HG02981 (cell line): ENCODE measurements around the gene RNF214.
"Not testable (repeated sequence)": the region's sequence is repeated elsewhere in the genome, so short reads cannot be mapped to it uniquely, and the experiment has no call there.

Experiments
- ATAC-seq: cut with Tn5 transposase; IDR thresholded peaks from one replicate; pipeline ENCODE4 v1.9.1; 2021; ENCODE audit warnings: mild to moderate bottlenecking, moderate library complexity; ENCODE audit not compliant: unreplicated experiment

Gene RNF214

GRCh38 chr11:117197516-117198456 lies 34.7 kb upstream of the RNF214 start:
- no peak for ATAC-seq

- no peak for ATAC-seq
These were observed 33.9 kb upstream of the RNF214 start for GRCh38 chr11:117198613-117199012.

DNA sequence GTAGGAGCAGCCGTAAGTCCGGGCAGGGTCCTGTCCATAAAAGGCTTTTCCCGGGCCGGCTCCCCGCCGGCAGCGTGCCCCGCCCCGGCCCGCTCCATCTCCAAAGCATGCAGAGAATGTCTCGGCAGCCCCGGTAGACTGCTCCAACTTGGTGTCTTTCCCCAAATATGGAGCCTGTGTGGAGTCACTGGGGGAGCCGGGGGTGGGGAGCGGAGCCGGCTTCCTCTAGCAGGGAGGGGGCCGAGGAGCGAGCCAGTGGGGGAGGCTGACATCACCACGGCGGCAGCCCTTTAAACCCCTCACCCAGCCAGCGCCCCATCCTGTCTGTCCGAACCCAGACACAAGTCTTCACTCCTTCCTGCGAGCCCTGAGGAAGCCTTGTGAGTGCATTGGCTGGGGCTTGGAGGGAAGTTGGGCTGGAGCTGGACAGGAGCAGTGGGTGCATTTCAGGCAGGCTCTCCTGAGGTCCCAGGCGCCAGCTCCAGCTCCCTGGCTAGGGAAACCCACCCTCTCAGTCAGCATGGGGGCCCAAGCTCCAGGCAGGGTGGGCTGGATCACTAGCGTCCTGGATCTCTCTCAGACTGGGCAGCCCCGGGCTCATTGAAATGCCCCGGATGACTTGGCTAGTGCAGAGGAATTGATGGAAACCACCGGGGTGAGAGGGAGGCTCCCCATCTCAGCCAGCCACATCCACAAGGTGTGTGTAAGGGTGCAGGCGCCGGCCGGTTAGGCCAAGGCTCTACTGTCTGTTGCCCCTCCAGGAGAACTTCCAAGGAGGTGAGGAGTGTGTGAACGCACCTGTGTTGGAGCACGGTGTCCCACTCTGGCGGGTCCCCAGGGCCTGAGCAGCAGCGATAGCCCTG lies 33.2 kb upstream of the RNF214 start, which contains the start of gene TAGLN:
Gene TAGLN (plus strand): TSS at position 318 of the 863 bp plus-strand sequence. CDS start 3,644 bp downstream, outside the sequence.
- no peak for ATAC-seq

GRCh38 chr11:117199916-117200812 lies 32.3 kb upstream of the RNF214 start:
- ATAC-seq = no peak

DNA sequence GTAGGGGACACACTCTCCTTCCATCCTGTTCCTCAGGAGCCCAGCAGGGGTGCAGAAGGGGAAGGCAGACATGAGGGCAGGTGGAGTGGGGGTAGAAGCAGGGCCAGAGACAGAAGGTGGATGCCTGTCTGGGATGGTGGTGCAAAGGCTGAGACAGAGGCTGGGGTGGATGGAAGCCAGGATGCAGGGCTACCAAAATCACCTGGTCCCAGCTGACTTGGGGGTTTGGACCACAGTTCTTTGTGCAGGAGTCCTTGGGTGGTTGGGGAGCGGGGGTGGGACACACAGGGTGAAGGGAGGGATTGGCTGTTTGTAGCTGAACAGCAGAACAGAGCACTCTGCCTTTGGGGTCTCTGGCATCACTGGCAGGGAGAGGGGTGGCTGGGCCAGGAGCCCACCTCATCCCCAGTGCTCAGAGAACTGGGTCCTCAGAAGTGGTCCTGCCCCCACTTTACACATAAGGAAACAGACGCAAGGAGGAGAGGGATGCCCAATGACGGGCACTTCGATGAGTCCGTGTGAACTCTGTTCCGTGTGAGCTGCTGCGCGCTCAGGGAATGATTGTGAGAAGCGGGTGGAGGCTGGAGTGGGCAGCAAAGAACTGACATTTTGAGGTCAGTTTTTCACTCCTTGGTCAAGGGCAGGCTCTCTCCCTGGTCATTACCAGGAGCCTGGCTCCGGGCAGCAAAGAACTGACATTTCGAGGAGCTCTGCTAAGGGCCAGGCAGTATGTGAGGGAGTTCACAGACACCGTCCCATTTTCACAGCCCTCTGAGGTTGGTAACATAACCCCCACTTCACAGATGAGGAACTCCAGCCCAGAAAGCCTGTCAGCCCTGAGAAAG lies 31.4 kb upstream of the RNF214 start:
- no peak for ATAC-seq

GRCh38 chr11:117201658-117202305 lies 30.7 kb upstream of the RNF214 start:
- ATAC-seq = no peak

GRCh38 chr11:117202386-117203068 lies 29.9 kb upstream of the RNF214 start:
- ATAC-seq = no peak

DNA sequence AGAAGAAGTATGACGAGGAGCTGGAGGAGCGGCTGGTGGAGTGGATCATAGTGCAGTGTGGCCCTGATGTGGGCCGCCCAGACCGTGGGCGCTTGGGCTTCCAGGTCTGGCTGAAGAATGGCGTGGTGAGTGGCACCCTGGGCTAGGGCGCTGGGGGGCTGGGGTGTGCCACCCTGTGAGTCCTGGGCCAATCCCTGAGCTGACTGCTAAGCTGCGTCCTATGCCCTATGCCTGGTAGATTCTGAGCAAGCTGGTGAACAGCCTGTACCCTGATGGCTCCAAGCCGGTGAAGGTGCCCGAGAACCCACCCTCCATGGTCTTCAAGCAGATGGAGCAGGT lies 29.4 kb upstream of the RNF214 start:
- no peak for ATAC-seq

DNA sequence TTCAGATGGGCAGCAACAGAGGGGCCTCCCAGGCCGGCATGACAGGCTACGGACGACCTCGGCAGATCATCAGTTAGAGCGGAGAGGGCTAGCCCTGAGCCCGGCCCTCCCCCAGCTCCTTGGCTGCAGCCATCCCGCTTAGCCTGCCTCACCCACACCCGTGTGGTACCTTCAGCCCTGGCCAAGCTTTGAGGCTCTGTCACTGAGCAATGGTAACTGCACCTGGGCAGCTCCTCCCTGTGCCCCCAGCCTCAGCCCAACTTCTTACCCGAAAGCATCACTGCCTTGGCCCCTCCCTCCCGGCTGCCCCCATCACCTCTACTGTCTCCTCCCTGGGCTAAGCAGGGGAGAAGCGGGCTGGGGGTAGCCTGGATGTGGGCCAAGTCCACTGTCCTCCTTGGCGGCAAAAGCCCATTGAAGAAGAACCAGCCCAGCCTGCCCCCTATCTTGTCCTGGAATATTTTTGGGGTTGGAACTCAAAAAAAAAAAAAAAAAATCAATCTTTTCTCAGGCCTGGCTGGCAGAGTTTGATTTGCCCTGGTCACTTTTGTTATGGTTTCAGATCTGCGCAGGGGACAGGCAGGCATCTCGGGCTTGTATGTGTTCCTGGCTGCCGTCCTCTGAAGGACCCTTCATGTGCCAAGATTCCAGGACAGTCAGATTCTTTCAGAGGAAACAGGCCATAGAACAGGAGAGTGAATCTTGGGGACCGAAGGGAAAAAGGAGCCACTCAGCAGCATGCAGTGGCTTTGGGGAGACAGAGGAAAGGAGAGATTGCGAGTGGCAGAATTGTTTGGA lies 28.0 kb upstream of the RNF214 start:
- no peak for ATAC-seq

DNA sequence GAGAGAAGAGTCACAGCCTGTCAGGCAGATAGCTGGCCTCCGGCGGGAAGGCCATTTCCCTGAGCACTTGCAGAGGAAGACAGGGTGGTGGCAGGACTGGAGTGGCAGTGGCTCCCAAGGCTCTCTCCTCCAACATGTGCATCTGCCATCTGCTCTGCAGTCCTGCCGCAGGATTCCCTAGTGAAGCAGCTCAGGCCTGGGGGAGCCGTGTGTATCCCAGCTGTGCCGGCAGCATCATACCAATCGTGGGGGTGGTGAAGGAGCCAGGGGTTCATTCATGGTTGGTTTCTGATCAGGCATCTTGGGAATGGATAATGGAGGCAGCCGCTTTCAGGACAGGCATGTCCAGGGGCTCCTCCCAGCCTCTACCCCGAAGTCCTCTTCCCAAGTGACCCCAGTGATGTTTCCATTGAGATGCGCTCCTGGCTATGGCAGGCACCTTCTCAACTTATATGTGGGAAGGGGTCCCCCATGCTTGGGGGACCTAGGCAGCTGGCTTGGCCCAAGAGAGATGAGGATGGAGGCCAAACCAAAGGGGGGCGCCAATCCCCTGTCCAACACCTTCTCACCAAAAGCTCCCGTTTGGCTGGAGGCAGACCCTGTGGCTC lies 27.2 kb upstream of the RNF214 start:
- no peak for ATAC-seq

DNA sequence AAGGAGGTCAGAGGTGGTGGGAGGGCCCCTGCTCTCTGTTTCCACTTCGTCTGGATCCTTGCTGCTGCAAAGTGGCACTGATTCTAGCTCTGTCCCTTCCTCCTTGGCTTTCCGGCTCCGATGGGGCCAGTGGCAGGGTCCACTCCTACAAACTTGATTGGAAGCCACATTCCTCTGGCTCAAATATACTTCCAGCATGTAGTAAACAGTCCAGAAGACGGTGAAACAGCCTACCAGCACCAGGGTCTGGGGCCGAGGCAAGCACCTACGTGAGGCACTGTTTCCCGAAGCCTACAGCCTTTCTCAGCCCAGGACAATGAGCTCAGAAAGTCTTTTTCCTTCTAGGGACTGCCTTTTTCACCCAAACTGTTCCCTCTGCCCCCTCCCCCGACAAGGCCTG lies 26.4 kb upstream of the RNF214 start:
- ATAC-seq = not testable (repeated sequence)

GRCh38 chr11:117206859-117207258 lies 25.6 kb upstream of the RNF214 start:
- not testable (repeated sequence) for ATAC-seq

DNA sequence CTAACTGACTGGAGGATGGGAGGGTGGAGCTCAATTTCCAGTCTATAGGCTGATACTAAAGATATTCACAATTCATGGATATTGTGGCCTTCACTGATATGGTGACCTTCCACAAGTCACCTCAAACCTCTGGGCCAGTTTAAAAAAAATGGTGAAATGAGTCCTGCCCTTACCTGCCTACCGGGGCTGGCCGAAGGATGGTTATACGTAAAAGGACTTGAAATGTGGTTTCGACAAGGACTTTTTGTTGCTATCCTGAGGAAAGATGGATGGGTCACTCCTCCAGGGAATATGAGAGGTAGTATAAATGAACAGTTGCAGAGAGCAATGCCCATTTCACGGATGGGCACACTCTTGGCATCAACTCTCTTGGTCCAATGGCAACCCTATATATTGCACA lies 25.0 kb upstream of the RNF214 start:
- ATAC-seq = not testable (repeated sequence)

DNA sequence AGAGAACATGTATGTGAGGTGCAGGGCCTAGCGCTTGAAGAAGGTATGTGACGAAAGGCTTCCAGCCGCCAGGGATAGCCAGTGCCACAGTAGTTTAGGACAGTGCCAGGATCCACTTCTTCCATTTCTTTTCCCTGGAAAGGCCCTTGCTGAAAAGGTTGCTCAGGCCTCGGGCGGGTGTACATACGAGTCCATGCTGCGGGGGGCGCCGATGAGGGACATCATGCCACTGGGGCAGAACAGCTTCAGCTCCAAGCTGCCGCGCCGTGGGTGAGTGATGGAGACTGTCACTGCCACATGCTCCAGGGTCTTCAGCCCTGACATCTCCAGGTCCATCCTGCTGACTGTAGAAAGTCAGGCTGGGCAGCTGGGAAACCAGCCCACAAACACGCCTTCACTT lies 23.8 kb upstream of the RNF214 start:
- ATAC-seq = not testable (repeated sequence)

DNA sequence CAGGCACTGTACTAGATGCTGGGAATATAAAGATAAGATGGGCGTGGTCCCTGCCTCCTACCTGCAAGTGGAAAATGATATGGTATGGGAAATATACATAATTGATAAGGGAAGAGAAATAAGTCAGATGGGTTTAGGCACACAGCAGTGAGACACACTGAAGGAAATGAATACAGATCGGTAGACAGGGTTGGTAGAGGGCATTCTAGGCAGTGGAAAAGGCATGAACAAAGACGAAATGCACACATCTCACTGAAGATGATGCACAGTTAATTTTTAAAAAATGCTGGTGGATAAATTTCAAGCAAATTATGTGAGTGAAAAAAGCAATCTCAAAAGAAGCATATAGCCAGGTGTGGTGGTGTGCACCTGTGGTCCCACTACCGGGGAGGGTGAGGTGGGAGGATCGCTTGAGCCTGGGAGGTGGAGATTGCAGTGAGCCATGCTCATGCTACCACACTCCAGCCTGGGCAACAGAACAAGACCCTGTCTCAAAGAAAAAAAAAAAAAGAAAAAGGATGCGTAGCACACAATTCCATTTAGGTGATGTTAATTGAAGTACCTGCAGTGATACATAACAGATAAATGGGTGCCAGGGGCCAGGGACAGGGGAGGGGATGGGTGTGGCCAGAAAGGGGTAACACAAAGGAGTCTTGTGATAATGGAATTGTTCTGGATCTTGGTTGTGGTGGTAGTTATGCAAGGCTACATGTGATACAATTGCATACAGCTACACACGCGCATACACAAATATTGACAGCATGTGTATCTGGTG lies 22.9 kb upstream of the RNF214 start:
- not testable (repeated sequence) for ATAC-seq

DNA sequence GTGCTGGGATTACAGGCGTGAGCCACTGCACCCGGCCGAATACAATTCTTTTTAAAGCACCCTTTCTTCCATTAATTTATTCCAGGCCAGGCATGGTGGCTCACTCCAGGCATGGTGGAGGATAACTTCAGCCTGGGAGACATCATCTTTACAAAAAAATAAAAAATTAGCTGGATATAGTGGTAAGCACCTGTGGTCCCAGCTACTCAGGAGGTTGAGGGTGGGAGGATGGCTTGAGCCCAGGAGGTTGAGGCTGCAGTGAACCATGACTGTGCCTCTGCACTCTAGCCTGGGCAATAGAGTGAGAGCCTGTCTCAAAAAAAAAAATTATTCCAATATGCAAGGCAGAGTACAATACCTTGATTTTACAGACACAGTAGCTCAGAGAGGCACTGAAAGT lies 21.9 kb upstream of the RNF214 start:
- ATAC-seq = no peak
